GM19023 (cell line): ENCODE measurements around the gene SLC12A7.
"Not testable (repeated sequence)": the region's sequence is repeated elsewhere in the genome, so short reads cannot be mapped to it uniquely, and the experiment has no call there.

Source experiments
- ATAC-seq: cut with Tn5 transposase; IDR thresholded peaks from one replicate; pipeline ENCODE4 v1.9.1; 2021; ENCODE audit warnings: mild to moderate bottlenecking, moderate library complexity; ENCODE audit not compliant: unreplicated experiment

The SLC12A7 gene

GRCh38 chr5:1083026-1083425, 28.8 kb downstream of the SLC12A7 start:
- ATAC-seq: not testable (repeated sequence)

GRCh38 chr5:1081519-1081918, 30.3 kb downstream of the SLC12A7 start:
- no peak for ATAC-seq

DNA sequence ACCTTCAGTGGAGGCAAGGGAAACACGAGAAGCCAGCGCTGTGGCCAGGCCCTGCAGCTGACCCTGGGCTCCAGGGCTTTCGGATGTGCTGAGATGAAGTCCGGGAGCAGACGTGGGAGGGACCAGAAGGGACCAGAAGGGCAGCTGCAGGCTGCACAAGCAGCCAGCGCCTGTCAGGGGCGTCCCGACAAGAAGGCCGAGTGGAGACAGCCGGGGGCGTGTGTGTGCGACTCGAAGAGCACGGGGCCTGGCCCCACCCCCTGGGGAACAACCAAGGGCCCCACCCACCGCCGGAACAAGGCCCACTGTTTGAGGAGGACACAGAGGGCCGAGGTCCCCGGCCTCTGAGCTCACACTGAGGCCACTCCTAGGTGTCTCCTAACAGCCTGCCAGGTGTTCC, 31.4 kb downstream of the SLC12A7 start:
- no peak for ATAC-seq

- ATAC-seq: no peak
Observed at GRCh38 chr5:1079961-1080360, 31.9 kb downstream of the SLC12A7 start.

- ATAC-seq: no peak
Observed at GRCh38 chr5:1079486-1079885, 32.4 kb downstream of the SLC12A7 start.

DNA sequence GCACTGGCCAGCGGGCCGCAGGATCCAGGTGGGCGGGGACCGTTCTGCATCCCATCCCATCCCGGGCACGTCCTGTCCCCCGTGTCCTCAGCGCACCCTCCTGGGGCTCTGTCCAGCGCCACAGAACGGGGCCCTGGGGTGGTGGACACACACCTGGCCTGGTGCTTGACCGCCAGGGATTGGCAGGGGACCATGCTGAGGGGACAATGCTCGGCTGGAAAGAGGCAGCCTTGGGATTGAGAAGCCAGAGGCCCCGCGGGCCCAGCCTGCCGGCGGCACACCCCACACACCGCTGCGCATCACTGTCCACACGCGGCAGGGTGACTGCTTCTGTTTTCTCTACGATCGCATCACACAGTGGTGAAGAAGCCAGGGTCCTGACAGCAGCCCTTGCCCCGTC, 33.0 kb downstream of the SLC12A7 start:
- no peak for ATAC-seq

DNA sequence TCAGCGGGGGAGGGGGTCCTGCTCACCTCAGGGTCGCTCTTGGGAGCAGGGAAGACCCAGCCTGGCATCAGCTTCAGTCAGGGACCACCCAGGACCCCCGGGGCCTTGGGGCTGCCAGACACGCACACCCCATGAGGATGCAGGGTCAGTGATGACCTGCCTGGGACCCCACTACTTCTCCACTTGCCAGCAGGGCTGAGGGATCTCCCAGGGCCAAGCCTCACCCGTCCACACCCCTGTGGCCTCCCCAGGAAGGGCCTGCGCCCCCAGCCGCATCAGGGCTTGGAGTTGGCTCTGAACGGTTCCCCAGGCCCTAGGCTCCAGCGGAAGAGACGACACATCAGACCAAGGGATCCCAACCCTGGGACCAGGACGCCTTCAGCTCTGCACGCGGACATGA, 33.7 kb downstream of the SLC12A7 start:
- no peak for ATAC-seq

- no peak for ATAC-seq
Observed at GRCh38 chr5:1077491-1078020, 34.3 kb downstream of the SLC12A7 start.

DNA sequence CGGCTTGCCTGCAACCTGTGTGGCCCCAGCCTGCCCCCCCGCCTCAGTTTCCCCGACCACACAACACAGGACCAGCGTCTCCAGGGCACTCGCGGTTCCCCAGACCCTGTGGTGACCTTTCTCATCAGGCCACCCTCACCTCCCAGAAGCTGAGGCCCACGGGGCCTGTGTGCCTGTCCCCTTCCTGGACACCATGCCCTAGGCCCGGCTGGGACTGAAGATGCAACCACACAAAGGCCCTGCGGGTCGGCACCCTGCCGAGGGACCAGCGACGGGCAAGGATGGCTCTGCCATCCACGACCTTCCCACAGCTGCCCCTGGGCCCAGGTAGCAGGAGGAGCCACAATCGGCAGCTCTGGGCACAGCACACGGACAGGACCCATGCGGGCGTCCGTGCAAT, 34.8 kb downstream of the SLC12A7 start:
- ATAC-seq: no peak

- ATAC-seq: no peak
Observed at GRCh38 chr5:1076406-1076805, 35.5 kb downstream of the SLC12A7 start.

DNA sequence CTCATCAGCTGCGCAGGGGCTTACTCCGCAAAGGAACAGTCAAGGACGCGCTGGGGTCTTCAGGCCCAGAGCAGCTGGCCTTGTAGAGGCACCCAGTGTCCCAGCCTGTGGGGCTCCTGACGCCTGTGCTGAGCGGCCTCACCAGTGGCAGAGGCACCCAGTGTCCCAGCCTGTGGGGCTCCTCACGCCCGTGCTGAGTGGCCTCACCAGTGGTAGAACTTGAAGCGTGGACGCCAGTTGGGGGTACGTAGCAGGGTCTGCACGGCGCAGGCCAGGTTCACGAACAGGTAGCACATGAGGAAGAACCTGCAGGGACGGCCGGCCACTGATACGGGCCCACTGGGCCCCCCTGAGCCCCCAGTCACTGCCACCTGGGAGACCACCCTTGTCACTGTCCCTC, 35.9 kb downstream of the SLC12A7 start:
- ATAC-seq: no peak

GRCh38 chr5:1075555-1075881, 36.3 kb downstream of the SLC12A7 start:
- no peak for ATAC-seq

DNA sequence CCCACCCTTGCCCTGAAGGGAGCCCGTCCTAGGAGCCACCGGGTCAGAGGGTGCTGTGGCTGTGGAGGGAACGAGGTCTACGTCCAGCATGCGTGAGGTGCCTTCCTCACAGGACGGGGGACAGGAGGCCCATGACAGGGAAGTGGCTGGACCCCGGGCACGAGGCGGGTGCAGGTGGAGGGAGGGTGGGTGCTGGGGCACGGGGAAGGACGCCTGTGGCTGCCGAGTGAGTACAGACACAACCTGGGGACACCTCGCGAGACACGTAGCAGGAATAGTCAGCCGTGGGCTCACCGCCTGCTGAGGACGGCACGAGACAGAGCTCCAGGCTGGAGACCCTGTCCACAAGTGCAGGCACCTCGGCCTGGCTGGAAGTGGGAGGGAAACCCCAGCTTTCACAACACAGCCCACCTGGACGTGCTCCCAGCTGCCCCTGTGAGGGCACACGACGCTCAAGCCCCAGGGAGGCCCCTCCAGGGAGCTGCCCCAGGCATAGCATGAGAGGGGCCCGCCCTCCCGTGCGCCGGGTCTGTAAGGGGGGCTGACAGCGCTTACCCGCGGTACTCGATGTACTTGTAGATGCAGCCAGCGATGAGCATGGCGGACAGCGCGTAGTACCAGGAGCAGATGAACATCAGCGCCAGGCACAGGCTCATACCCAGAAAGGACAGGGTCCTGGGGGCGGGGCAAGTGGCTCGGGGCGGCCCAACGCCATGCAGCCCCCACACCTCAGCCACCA, 36.9 kb downstream of the SLC12A7 start:
- no peak for ATAC-seq

- ATAC-seq: no peak
Observed at GRCh38 chr5:1074226-1074625, 37.6 kb downstream of the SLC12A7 start.

DNA sequence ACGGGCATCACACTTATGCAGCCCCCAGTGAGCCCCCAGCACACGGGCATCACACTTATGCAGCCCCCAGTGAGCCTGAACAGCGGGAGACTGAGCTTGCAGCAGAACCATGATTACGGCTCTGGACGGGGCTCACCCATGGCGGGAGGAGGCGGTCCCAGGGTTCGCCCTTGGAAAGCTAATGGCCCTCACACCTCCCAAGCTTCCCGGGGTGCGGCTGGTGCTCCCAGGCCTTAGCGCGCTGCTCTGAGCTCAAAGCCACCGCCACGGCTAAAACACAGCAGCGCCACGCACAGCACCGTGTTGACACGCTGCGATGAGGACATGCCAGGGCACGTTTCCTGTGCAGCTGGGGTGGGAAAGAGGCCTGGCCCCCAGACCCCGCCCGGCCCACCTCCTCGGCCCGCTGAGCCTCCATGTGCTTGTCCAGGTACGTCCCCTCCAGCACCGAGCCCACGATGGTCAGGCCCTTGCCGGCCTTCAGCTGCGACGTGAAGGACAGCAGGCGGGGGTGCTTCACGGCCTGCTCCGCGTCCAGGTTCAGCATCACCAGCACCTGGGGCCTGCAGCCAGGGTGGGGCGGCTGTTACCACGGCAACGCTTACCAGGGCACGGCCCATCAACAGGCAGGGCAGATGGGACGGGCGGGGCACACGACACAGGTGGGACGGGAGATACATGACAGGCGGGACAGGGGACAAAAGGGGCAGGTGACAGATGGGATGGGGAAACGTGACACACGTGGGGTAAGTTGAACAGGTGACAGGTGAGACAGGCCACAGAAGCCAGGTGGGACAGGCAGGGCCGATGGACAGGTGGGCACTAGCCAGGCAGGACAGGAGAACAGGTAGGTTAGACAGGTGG, 38.4 kb downstream of the SLC12A7 start:
- ATAC-seq: no peak

- no peak for ATAC-seq
Observed at GRCh38 chr5:1069720-1070088, 42.2 kb downstream of the SLC12A7 start.

DNA sequence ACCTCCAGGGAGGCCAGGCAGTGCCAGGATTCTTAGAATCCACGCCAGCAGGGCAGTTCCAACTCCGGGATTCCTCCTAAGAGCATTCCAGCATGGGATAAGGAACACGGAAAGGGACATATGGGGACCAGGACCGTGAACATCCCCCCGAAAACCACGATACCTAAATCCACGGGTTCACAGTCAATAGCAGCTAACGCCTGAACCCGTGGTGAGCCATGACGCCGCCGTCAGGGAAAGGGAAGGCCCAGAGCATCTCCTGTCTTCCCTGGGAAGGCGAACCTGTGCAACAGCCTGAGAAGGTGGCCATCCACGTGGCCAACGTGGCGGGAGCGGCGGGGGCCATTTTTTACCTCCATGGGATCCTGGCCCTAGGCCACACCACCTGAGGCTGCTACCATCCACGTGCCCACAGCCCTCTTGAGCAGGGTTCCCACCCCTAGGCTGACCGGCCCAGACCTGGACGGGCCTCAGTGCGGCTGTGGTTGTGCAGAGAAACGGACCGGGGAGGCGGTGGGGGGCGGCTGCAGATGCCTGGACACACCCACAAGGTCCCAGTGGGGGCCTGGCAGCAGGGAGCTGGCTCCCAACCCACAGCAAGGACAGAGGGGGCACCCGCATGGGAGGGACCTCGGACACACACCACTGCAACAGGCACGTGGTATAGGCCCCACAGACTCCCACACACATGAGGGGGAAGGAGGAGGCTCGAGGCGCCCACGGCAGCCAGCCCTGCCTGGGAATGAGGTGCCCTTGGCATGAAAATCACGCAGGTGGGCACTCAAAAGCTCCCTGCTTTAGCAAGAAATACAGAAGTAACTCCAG, 42.8 kb downstream of the SLC12A7 start:
- no peak for ATAC-seq

DNA sequence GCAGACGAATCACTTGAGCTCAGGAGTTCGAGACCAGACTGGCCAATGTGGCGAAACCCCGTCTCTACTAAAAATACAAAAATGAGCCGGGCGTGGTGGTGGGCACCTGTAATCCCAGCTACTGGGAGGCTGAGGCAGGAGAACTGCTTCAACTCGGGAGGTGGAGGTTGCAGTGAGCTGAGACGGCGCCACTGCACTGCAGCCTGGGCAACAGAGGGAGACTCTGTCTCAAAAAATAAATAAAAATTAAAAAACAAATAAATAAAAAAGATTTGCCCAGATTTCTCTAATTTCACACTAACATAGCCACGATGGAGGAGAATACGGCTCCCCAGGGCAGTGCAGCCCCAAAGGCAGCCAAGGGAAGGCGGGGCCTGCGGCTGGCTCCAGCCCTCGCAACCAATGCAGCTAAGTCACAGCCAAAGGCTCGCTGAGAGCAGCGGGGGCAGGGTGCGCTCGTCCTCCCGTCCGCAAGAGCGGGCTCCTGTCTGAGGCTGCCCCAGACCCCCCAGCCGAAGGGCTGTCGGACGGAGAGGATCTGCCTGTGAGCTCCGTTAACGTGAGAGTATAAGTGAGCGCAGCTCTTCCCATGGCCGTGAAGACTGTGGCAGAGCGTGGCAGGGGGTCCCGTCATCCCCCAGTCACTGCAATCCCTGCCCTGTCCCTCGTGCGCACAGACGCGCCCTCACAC, 43.5 kb downstream of the SLC12A7 start:
- ATAC-seq: no peak

DNA sequence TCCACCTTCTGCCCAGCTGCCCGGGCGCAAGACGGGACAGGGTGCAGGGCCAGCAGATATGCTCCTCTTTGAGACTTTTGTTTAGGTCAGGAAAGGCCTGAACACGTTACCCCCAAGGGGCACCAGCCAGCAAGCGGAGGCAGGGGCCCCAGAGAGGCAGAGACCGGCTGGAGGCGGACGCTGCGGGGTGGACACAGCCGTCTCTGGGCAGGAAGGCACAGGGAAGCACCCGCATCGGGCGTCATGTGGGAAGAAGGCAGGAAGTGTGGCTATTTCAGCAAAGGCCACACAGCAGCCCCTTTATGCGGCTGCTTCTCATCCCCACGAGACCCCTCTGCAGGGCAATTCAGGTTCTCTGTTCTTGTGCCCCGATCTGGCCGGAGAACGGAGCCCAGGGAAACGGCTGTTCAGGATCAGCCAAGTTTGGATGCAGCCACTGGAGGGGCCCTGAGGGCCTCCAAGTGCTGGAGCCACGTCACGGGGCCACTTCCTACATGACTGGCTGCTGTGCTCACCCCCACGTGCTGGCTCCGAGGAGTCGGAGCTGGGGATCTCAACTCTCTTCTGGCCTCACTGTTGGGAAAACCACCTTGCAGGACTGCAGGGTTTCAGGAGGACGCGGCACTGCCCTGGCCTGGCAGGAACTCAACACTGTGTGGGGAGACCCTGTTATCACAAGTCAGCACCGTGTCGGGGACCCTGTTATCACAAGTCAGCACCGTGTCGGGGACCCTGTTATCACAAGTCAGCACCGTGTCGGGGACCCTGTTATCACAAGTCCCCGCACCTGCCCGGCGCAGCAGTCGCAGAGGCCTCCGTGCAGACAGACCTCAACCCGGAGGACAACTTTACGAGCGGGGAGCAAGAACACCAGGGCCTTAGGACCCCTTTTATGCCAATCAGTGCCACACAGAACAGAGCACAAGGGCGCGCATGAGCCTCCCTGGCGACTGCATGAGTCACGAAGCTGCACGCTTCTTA, 44.4 kb downstream of the SLC12A7 start:
- ATAC-seq: no peak

DNA sequence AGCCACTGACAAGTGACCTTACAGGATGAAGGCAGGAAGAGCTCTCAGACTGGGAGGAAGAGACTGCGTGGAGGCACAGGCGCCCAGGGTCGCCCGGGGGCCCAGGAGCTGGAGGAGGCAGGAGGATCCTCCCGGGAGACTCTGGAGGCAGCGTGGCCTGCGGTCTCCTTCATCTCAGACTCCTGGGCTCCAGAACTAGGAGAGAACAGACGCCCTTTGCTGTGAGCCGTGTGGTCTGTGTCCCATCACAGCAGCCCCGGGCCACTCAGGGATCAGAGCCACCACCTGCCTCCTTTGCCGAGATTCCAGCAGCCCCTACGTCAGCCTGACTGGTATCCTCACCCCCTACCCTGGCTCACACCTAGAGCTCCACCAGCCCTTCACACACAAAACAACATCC, 45.2 kb downstream of the SLC12A7 start:
- ATAC-seq: no peak
